ENCODE data around the gene FBXL19. TPM values are rescaled to one million over a fixed set of nuclear protein-coding genes. Genes with fewer than 3 reads are reported as not detected.

The FBXL19 gene
- total and polyA plus RNA-seq, 4 donors: 0.31 to 4.8 (median 2.7) TPM

DNA sequence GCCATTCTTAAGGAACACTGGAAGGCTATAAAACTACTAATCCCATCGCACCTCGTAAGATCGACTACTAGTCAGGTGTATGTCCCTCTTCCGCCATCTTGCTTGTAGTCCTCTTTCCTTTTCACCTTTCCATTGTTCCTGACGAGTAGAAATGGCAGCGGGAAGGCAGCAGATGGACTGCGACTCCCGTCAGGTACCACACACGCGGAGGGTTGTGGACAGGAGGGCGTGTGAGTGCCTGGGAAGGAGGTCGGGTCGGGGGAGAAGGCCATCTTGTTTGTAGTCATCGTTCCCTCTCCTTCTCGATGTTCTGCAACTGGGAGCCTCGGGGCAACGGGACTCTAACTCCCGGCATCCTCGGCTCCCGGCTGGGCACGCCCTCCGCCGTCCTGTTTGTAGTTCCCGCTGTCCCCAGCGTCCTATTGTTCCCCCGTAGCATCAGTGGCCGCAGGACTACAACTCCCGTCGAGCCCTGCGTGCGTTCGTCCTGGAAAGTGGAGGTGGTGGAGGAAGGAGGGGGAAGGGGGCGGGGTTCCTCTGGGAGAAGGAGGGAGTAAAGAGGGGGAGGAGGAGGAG, 324 bp upstream of the FBXL19 start:
- DNase-seq (ENCODE audit: low spot score): peak; percentile 95

DNA sequence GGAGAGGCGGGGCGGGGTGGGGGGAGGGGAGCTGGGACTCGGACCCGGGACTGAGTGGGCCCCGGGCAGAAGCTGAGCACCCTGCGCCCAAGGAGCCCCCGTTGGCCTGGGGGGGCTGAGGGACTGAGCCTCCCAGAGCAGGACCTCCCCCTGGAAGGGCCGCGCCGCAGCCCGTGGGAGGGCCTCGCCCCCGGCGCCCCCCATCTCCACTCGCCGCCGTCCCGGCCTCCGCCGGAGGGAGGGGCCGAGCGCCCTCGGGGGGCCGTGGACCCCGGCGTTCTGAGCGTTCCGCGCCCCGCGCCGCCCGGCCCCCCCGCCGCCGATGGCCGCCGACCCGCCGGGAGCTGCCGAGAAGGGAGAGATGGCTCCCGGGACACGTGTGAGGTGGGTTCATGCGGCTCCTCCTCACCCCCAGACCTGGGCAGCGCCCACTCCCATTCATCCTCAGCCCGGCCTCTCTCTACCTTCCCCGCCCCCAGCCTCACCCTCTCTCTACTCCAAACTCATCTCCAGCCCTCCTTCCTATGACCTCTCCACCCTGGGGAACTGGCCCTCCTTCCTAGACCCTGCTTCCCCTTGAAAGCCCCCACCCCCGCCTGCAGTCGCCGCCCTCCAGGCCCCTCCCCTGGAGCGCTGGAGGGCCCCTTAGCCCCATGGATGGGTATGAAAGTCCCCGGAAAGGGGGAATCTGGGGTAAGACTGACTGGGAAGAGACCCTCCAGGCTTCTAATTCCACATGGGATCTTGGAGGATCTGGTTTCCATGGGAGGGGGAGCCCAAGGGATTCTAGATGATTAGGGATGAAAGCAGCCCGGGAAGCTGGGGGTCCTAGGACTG, 922 bp downstream of the FBXL19 start:
- DNase-seq (ENCODE audit: low spot score): no peak
- H3K27me3 ChIP-seq (ENCODE audit: control insufficient read depth in 4 of 4, insufficient read depth in 4 of 4, low read length in 3 of 4): no peaks in the 10 kb centered on the region
- H3K9me3 ChIP-seq (ENCODE audit: control insufficient read depth in 4 of 4, low read length in 3 of 4): no peaks in the 10 kb centered on the region
- H3K4me3 ChIP-seq (ENCODE audit: low read depth in 1 of 3, low read length in 3 of 3): peak overlapping the region in 1 of 3 donors; percentile 72
- no peaks in the 10 kb centered on the region for H3K36me3 ChIP-seq (ENCODE audit: control insufficient read depth in 4 of 4, insufficient read depth in 3 of 4, low read depth in 1 of 4, low read length in 3 of 4)
- WGBS: 18% methylated on average over 53 of the region's 53 CpGs
- no peak overlapping the region for H3K9ac ChIP-seq (ENCODE audit: low read depth in 1 of 2, low read length in 2 of 2)
- peaks cover 4 to 9% (median 8%) of the 10 kb centered on the region in 4 donors for H3K4me1 ChIP-seq (ENCODE audit: control insufficient read depth in 4 of 4, insufficient read depth in 4 of 4, low read length in 3 of 4)
- H3K27ac ChIP-seq (ENCODE audit: low read depth in 1 of 2, low read length in 2 of 2): peak overlapping the region in 1 of 2 donors; percentile 25
- TF ChIP-seq, protein P1, sequence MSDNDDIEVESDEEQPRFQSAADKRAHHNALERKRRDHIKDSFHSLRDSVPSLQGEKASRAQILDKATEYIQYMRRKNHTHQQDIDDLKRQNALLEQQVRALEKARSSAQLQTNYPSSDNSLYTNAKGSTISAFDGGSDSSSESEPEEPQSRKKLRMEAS (IDR thresholded peaks at IDR 0.05): no peak
- no peak for TF ChIP-seq HNF4A (conservative IDR thresholded peaks at IDR 0.05)
- TF ChIP-seq, protein P2, sequence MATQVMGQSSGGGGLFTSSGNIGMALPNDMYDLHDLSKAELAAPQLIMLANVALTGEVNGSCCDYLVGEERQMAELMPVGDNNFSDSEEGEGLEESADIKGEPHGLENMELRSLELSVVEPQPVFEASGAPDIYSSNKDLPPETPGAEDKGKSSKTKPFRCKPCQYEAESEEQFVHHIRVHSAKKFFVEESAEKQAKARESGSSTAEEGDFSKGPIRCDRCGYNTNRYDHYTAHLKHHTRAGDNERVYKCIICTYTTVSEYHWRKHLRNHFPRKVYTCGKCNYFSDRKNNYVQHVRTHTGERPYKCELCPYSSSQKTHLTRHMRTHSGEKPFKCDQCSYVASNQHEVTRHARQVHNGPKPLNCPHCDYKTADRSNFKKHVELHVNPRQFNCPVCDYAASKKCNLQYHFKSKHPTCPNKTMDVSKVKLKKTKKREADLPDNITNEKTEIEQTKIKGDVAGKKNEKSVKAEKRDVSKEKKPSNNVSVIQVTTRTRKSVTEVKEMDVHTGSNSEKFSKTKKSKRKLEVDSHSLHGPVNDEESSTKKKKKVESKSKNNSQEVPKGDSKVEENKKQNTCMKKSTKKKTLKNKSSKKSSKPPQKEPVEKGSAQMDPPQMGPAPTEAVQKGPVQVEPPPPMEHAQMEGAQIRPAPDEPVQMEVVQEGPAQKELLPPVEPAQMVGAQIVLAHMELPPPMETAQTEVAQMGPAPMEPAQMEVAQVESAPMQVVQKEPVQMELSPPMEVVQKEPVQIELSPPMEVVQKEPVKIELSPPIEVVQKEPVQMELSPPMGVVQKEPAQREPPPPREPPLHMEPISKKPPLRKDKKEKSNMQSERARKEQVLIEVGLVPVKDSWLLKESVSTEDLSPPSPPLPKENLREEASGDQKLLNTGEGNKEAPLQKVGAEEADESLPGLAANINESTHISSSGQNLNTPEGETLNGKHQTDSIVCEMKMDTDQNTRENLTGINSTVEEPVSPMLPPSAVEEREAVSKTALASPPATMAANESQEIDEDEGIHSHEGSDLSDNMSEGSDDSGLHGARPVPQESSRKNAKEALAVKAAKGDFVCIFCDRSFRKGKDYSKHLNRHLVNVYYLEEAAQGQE (IDR thresholded peaks at IDR 0.05): no peak
- TF ChIP-seq EGR1 (IDR thresholded peaks at IDR 0.05; ENCODE audit: low read depth in 2 of 2): no peak
- TF ChIP-seq, protein P3, sequence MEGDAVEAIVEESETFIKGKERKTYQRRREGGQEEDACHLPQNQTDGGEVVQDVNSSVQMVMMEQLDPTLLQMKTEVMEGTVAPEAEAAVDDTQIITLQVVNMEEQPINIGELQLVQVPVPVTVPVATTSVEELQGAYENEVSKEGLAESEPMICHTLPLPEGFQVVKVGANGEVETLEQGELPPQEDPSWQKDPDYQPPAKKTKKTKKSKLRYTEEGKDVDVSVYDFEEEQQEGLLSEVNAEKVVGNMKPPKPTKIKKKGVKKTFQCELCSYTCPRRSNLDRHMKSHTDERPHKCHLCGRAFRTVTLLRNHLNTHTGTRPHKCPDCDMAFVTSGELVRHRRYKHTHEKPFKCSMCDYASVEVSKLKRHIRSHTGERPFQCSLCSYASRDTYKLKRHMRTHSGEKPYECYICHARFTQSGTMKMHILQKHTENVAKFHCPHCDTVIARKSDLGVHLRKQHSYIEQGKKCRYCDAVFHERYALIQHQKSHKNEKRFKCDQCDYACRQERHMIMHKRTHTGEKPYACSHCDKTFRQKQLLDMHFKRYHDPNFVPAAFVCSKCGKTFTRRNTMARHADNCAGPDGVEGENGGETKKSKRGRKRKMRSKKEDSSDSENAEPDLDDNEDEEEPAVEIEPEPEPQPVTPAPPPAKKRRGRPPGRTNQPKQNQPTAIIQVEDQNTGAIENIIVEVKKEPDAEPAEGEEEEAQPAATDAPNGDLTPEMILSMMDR (IDR thresholded peaks at IDR 0.05; ENCODE audit: low read depth, low read length, missing input control): no peak
- no peak for TF ChIP-seq JUND (IDR thresholded peaks at IDR 0.05)
- TF ChIP-seq NR2F2 (IDR thresholded peaks at IDR 0.05): no peak
- TF ChIP-seq SP1 (IDR thresholded peaks at IDR 0.05): no peak

More for the DNA sequence above, 324 bp upstream of the FBXL19 start:
- no peaks in the 10 kb centered on the region for H3K27me3 ChIP-seq (ENCODE audit: control insufficient read depth in 4 of 4, insufficient read depth in 4 of 4, low read length in 3 of 4)
- peak overlapping the region; percentile 96 to 98 for H3K27ac ChIP-seq (ENCODE audit: low read depth in 1 of 2, low read length in 2 of 2)
- H3K9me3 ChIP-seq (ENCODE audit: control insufficient read depth in 4 of 4, low read length in 3 of 4): no peaks in the 10 kb centered on the region
- no peaks in the 10 kb centered on the region for H3K36me3 ChIP-seq (ENCODE audit: control insufficient read depth in 4 of 4, insufficient read depth in 3 of 4, low read depth in 1 of 4, low read length in 3 of 4)
- WGBS: under 1% methylated on average over 33 of the region's 33 CpGs
- no peak for TF ChIP-seq GABPA (IDR thresholded peaks at IDR 0.05 in 1 of 2, conservative IDR thresholded peaks at IDR 0.05 in 1 of 2)
- TF ChIP-seq RXRA (IDR thresholded peaks at IDR 0.05): peak; percentile 43 to 66
- TF ChIP-seq, protein P1 (IDR thresholded peaks at IDR 0.05): peak; percentile 44
- TF ChIP-seq JUND (IDR thresholded peaks at IDR 0.05): peak in 1 of 2 donors; percentile 61
- peak; percentile 22 for TF ChIP-seq FOXA2 (IDR thresholded peaks at IDR 0.05)
- TF ChIP-seq, protein P2 (IDR thresholded peaks at IDR 0.05): peak; percentile 78
- TF ChIP-seq, protein P4, sequence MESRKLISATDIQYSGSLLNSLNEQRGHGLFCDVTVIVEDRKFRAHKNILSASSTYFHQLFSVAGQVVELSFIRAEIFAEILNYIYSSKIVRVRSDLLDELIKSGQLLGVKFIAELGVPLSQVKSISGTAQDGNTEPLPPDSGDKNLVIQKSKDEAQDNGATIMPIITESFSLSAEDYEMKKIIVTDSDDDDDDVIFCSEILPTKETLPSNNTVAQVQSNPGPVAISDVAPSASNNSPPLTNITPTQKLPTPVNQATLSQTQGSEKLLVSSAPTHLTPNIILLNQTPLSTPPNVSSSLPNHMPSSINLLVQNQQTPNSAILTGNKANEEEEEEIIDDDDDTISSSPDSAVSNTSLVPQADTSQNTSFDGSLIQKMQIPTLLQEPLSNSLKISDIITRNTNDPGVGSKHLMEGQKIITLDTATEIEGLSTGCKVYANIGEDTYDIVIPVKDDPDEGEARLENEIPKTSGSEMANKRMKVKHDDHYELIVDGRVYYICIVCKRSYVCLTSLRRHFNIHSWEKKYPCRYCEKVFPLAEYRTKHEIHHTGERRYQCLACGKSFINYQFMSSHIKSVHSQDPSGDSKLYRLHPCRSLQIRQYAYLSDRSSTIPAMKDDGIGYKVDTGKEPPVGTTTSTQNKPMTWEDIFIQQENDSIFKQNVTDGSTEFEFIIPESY (IDR thresholded peaks at IDR 0.05): no peak
- no peak for TF ChIP-seq RAD21 (IDR thresholded peaks at IDR 0.05)
- TF ChIP-seq, protein P5, sequence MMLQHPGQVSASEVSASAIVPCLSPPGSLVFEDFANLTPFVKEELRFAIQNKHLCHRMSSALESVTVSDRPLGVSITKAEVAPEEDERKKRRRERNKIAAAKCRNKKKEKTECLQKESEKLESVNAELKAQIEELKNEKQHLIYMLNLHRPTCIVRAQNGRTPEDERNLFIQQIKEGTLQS (IDR thresholded peaks at IDR 0.05): no peak
- no peak for TF ChIP-seq EGR1 (IDR thresholded peaks at IDR 0.05; ENCODE audit: low read depth in 2 of 2)
- TF ChIP-seq SP1 (IDR thresholded peaks at IDR 0.05): peak; percentile 69
- peak in 1 of 2 donors; percentile 45 for TF ChIP-seq HNF4A (conservative IDR thresholded peaks at IDR 0.05)
- peak; percentile 85 for TF ChIP-seq TAF1 (conservative IDR thresholded peaks at IDR 0.05)
- peak; percentile 99 for TF ChIP-seq YY1 (IDR thresholded peaks at IDR 0.05)
- TF ChIP-seq NR2F2 (IDR thresholded peaks at IDR 0.05): no peak
- peak overlapping the region; percentile 74 to 79 for H3K9ac ChIP-seq (ENCODE audit: low read depth in 1 of 2, low read length in 2 of 2)
- peak overlapping the region; percentile 72 to 86 (median 80) for H3K4me3 ChIP-seq (ENCODE audit: low read depth in 1 of 3, low read length in 3 of 3)
- peaks cover 4 to 9% (median 8%) of the 10 kb centered on the region in 4 donors for H3K4me1 ChIP-seq (ENCODE audit: control insufficient read depth in 4 of 4, insufficient read depth in 4 of 4, low read length in 3 of 4)
